Activated T-helper 17 cell treated with anti-CD3 and anti-CD28 coated beads, Interleukin-2, amount 50 U/mL, for 72 hours (primary cell): ENCODE measurements around the gene GOLGA1. TPM values are rescaled to one million over a fixed set of nuclear protein-coding genes. Genes with fewer than 3 reads are reported as not detected.

ENCODE experiments used
- ATAC-seq: fragments of 150-1000 bp; cut with Tn5 transposase; replicated peaks from 2 replicates; pipeline ENCODE4 v1.10.0; 2021; ENCODE audit warnings: mild to moderate bottlenecking, moderate library complexity
- H3K27ac Mint-ChIP-seq: one replicate; pipeline ENCODE4 v1.8.0; 2022; ENCODE audit warnings: mixed read lengths
- H3K27me3 Mint-ChIP-seq: one replicate; pipeline ENCODE4 v1.8.0; 2022; ENCODE audit warnings: mixed read lengths
- H3K36me3 Mint-ChIP-seq: one replicate; pipeline ENCODE4 v1.8.0; 2022; ENCODE audit warnings: low read depth, mild to moderate bottlenecking, mixed read lengths
- H3K4me1 Mint-ChIP-seq: one replicate; pipeline ENCODE4 v1.8.0; 2022; ENCODE audit warnings: mixed read lengths
- H3K4me3 Mint-ChIP-seq: one replicate; pipeline ENCODE4 v1.8.0; 2022; ENCODE audit warnings: mild to moderate bottlenecking, mixed read lengths
- H3K9me3 Mint-ChIP-seq: one replicate; pipeline ENCODE4 v1.8.0; 2022; ENCODE audit warnings: mixed read lengths
- total RNA-seq, 2 donors: library from RNA; stranded (reverse); gene quantifications; one replicate each; pipeline ENCODE4 v1.2.3, GENCODE V29; 2022

GOLGA1 gene
- total RNA-seq, 2 donors from 2014 or later: 19.7 to 39.8 TPM

GRCh38 chr9:124913378-124913777 is 27.5 kb downstream of the GOLGA1 start:
- Mint-ChIP-seq H3K36me3 (peaks cover 73% of the 10 kb centered on the region), H3K4me3 (no peak overlapping the region), H3K27ac (no peak overlapping the region), H3K4me1 (no peaks in the 10 kb centered on the region), H3K9me3 (no peaks in the 10 kb centered on the region), H3K27me3 (no peaks in the 10 kb centered on the region)
- ATAC-seq: no peak

GRCh38 chr9:124911766-124912165 is 29.1 kb downstream of the GOLGA1 start:
- ATAC-seq: no peak
- no peaks in the 10 kb centered on the region for H3K4me1 Mint-ChIP-seq

GRCh38 chr9:124908098-124908497 is 32.8 kb downstream of the GOLGA1 start:
- H3K9me3 Mint-ChIP-seq: no peaks in the 10 kb centered on the region
- H3K27ac Mint-ChIP-seq: peak overlapping the region; percentile 71
- peaks cover 81% of the 10 kb centered on the region for H3K36me3 Mint-ChIP-seq
- no peak overlapping the region for H3K4me3 Mint-ChIP-seq
- H3K27me3 Mint-ChIP-seq: no peaks in the 10 kb centered on the region
- H3K4me1 Mint-ChIP-seq: no peaks in the 10 kb centered on the region
- no peak for ATAC-seq

More at GRCh38 chr9:124911766-124912165, 29.1 kb downstream of the GOLGA1 start:
- H3K4me3 Mint-ChIP-seq: no peak overlapping the region
- H3K9me3 Mint-ChIP-seq: no peaks in the 10 kb centered on the region
- no peaks in the 10 kb centered on the region for H3K27me3 Mint-ChIP-seq
- H3K36me3 Mint-ChIP-seq: peaks cover 75% of the 10 kb centered on the region
- H3K27ac Mint-ChIP-seq: no peak overlapping the region

- ATAC-seq: no peak
- H3K4me3 Mint-ChIP-seq: no peak overlapping the region
- H3K4me1 Mint-ChIP-seq: no peaks in the 10 kb centered on the region
- H3K9me3 Mint-ChIP-seq: no peaks in the 10 kb centered on the region
- H3K27me3 Mint-ChIP-seq: no peaks in the 10 kb centered on the region
- H3K36me3 Mint-ChIP-seq: peaks cover 80% of the 10 kb centered on the region
- H3K27ac Mint-ChIP-seq: no peak overlapping the region
Observed at GRCh38 chr9:124906966-124907365, 33.9 kb downstream of the GOLGA1 start.

- H3K4me3 Mint-ChIP-seq: no peak overlapping the region
- peaks cover 7% of the 10 kb centered on the region for H3K4me1 Mint-ChIP-seq
- ATAC-seq: no peak
- no peaks in the 10 kb centered on the region for H3K27me3 Mint-ChIP-seq
- H3K9me3 Mint-ChIP-seq: no peaks in the 10 kb centered on the region
- H3K36me3 Mint-ChIP-seq: peaks cover 78% of the 10 kb centered on the region
- H3K27ac Mint-ChIP-seq: no peak overlapping the region
Observed at GRCh38 chr9:124899845-124900244, 41.0 kb downstream of the GOLGA1 start.

- Mint-ChIP-seq H3K9me3 (no peaks in the 10 kb centered on the region), H3K27me3 (no peaks in the 10 kb centered on the region), H3K4me1 (peaks cover 10% of the 10 kb centered on the region), H3K27ac (no peak overlapping the region), H3K4me3 (no peak overlapping the region), H3K36me3 (peaks cover 83% of the 10 kb centered on the region)
- ATAC-seq: no peak
Observed at GRCh38 chr9:124897570-124898460, 43.1 kb downstream of the GOLGA1 start.

GRCh38 chr9:124894741-124895170 is 46.1 kb downstream of the GOLGA1 start:
- peak overlapping the region; percentile 5 for H3K27ac Mint-ChIP-seq
- H3K4me1 Mint-ChIP-seq: peaks cover 10% of the 10 kb centered on the region
- no peaks in the 10 kb centered on the region for H3K27me3 Mint-ChIP-seq
- H3K36me3 Mint-ChIP-seq: peaks cover 93% of the 10 kb centered on the region
- no peak overlapping the region for H3K4me3 Mint-ChIP-seq
- ATAC-seq: peak; percentile 31
- H3K9me3 Mint-ChIP-seq: no peaks in the 10 kb centered on the region

GRCh38 chr9:124894035-124894740 is 46.7 kb downstream of the GOLGA1 start:
- no peak for ATAC-seq
- Mint-ChIP-seq H3K4me3 (no peak overlapping the region), H3K9me3 (no peaks in the 10 kb centered on the region), H3K36me3 (peaks cover 93% of the 10 kb centered on the region), H3K4me1 (peaks cover 10% of the 10 kb centered on the region), H3K27ac (peak overlapping the region; percentile 5), H3K27me3 (no peaks in the 10 kb centered on the region)

GRCh38 chr9:124890179-124890578 is 50.7 kb downstream of the GOLGA1 start:
- ATAC-seq: no peak
- Mint-ChIP-seq H3K27ac (no peak overlapping the region), H3K4me3 (no peak overlapping the region), H3K36me3 (peaks cover 93% of the 10 kb centered on the region), H3K4me1 (peaks cover 6% of the 10 kb centered on the region), H3K9me3 (no peaks in the 10 kb centered on the region), H3K27me3 (no peaks in the 10 kb centered on the region)

GRCh38 chr9:124889006-124889405 is 51.9 kb downstream of the GOLGA1 start:
- Mint-ChIP-seq H3K4me1 (no peaks in the 10 kb centered on the region), H3K4me3 (no peak overlapping the region), H3K36me3 (peaks cover 93% of the 10 kb centered on the region), H3K27me3 (no peaks in the 10 kb centered on the region), H3K9me3 (no peaks in the 10 kb centered on the region), H3K27ac (no peak overlapping the region)
- no peak for ATAC-seq

- H3K9me3 Mint-ChIP-seq: no peaks in the 10 kb centered on the region
- no peak for ATAC-seq
- no peaks in the 10 kb centered on the region for H3K27me3 Mint-ChIP-seq
- peaks cover 93% of the 10 kb centered on the region for H3K36me3 Mint-ChIP-seq
- H3K27ac Mint-ChIP-seq: no peak overlapping the region
- H3K4me3 Mint-ChIP-seq: no peak overlapping the region
- no peaks in the 10 kb centered on the region for H3K4me1 Mint-ChIP-seq
Observed at GRCh38 chr9:124887832-124888231, 53.1 kb downstream of the GOLGA1 start.

GRCh38 chr9:124886866-124887492 is 53.9 kb downstream of the GOLGA1 start:
- H3K36me3 Mint-ChIP-seq: peaks cover 90% of the 10 kb centered on the region
- no peak for ATAC-seq
- no peaks in the 10 kb centered on the region for H3K4me1 Mint-ChIP-seq
- no peaks in the 10 kb centered on the region for H3K9me3 Mint-ChIP-seq
- H3K27me3 Mint-ChIP-seq: no peaks in the 10 kb centered on the region
- no peak overlapping the region for H3K27ac Mint-ChIP-seq
- H3K4me3 Mint-ChIP-seq: no peak overlapping the region

- Mint-ChIP-seq H3K36me3 (peaks cover 90% of the 10 kb centered on the region), H3K4me1 (no peaks in the 10 kb centered on the region), H3K9me3 (no peaks in the 10 kb centered on the region), H3K27me3 (no peaks in the 10 kb centered on the region), H3K27ac (no peak overlapping the region), H3K4me3 (no peak overlapping the region)
- no peak for ATAC-seq
Observed at GRCh38 chr9:124886461-124886860, 54.4 kb downstream of the GOLGA1 start.

- Mint-ChIP-seq H3K9me3 (no peaks in the 10 kb centered on the region), H3K4me1 (no peaks in the 10 kb centered on the region), H3K27me3 (no peaks in the 10 kb centered on the region), H3K27ac (no peak overlapping the region), H3K4me3 (no peak overlapping the region), H3K36me3 (peaks cover 85% of the 10 kb centered on the region)
- no peak for ATAC-seq
Observed at GRCh38 chr9:124885551-124885950, 55.3 kb downstream of the GOLGA1 start.
